ENCODE results near the gene FBXL15.
"Not testable (repeated sequence)": the region's sequence is repeated elsewhere in the genome, so short reads cannot be mapped to it uniquely, and the experiment has no call there.

The FBXL15 gene

GRCh38 chr10:102451105-102451969 is 30.7 kb downstream of the FBXL15 start, which contains the start of gene C10orf95:
Gene C10orf95 (minus strand): TSS chr10:102451543. CDS start chr10:102451093, 450 bp downstream.
- FAIRE-seq: no peak
- DNase-seq (ENCODE audit: extremely low spot score, insufficient read length, low read depth): no peak

GRCh38 chr10:102452672-102453340 is 32.2 kb downstream of the FBXL15 start:
- FAIRE-seq (no peak), DNase-seq (ENCODE audit: extremely low spot score, insufficient read length, low read depth) (no peak)

DNA sequence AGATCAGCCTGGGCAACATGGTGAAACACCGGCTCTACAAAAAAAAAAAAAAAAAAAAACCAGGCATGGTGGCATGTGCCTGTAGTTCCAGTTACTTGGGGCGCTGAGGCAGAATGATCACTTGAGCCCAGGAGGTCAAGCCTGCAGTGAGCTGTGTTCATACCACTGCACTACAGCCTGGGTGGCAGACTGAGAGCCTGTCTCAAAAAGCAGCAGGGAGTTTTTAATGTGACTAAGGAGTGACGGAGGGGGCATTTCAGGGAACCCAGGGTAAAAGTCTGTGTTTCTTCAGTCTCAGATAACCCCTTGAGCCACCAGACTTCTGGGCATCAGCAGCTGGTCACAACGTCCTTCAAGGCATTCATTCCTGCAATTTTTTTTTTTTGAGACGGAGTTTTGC is 32.9 kb downstream of the FBXL15 start:
- DNase-seq (ENCODE audit: extremely low spot score, insufficient read length, low read depth): no peak
- no peak for FAIRE-seq

GRCh38 chr10:102454662-102455487 is 34.2 kb downstream of the FBXL15 start:
- FAIRE-seq; DNase-seq (ENCODE audit: extremely low spot score, insufficient read length, low read depth): not testable (repeated sequence)

GRCh38 chr10:102455893-102456471 is 35.3 kb downstream of the FBXL15 start:
- no peak for FAIRE-seq
- no peak for DNase-seq (ENCODE audit: extremely low spot score, insufficient read length, low read depth)

DNA sequence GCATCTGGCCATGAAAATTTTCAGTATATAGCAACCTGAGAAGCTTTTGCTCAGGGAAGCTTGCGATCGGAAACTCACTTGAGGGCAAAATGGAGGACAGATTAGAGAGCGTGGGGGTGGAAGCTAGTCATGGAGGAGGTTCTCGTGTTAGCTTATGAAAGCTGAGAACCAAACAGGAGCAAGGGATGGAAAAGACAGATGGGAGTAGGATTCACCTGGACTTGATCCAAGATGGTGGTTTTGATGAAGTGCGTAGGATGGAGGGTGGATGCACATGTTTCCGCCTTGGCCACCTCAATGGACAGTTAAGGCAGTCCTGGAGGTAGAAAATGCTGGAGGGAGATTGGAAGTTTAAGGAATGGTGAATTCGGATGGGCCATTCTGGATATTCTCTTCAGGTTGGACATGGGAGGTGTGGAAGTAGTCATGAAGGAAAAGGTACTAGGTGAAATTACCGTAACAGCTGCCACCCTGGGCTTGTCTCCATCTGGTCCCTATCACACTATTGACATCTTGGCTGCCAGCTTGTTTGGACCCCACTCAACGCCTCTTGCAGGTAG is 37.0 kb downstream of the FBXL15 start:
- DNase-seq (ENCODE audit: extremely low spot score, insufficient read length, low read depth): no peak
- FAIRE-seq: no peak

DNA sequence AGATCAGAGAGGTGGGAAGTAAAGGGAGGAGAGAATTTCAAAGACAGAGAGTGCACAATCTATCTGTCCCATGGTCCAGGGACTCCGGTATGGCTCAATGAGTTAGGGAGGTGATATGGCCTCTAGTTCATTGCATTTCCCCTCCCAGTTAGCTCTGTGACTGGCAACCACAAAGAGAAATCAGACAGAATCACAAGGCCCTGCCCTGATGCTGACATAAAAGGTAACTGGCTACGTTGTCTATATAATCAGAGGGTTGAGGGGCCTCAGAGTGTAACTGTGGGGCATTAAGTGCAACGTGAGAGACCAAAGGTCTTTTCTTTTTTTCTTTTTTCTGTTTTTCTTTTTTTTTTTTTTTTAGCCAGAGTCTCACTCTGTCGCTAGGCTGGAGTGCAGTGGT is 38.0 kb downstream of the FBXL15 start:
- FAIRE-seq (no peak), DNase-seq (ENCODE audit: extremely low spot score, insufficient read length, low read depth) (no peak)

GRCh38 chr10:102460836-102461186 is 40.2 kb downstream of the FBXL15 start:
- DNase-seq (ENCODE audit: extremely low spot score, insufficient read length, low read depth) (no peak), FAIRE-seq (no peak)

DNA sequence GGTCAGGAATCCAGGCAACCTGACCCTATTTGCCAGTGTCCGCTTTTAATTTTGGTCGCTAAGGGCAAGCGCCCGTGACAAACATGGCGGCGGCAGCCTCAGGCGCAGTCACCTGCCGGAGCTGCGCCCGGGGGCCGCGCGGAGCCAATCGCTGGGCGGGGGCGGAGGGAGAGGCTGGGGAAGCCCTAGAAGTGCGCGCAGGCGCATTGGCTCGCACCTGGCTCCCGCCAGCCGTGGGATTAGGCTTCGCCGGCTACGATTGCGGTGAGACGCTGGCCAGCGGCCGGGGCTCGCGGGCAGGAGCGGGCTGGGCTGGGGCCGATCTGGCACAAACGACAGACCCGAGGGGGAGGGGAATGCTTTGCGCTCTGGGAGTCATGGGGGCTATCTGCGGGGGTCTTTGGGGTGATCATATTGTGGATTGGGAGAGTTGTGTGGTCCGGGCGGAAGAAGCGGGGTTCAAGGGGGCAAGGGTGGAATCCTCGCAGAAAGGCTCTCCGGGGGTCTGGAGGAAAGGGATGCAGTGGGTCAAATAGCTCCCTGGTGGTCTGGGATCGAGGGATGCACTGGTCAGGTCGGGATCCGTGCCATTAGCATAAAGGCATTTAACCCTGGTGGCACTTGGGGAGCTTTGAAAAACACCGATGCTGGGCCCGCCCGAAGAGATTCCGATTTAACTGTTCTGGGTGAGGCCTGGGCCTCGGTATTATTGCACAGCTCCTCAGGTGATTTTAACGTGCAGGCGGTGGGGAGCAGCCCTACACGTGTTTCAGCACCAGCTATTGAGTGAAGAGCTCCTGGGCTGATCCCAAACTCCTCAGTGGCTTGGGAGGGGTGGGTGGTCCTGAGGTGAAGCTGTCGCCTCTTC is 40.8 kb downstream of the FBXL15 start:
- peak; percentile 81 for FAIRE-seq

GRCh38 chr10:102462512-102463054 is 41.9 kb downstream of the FBXL15 start:
- no peak for DNase-seq (ENCODE audit: extremely low spot score, insufficient read length, low read depth)
- FAIRE-seq: no peak

More for the DNA sequence above, 40.8 kb downstream of the FBXL15 start:
- peak; percentile 99 for DNase-seq (ENCODE audit: extremely low spot score, insufficient read length, low read depth)

DNA sequence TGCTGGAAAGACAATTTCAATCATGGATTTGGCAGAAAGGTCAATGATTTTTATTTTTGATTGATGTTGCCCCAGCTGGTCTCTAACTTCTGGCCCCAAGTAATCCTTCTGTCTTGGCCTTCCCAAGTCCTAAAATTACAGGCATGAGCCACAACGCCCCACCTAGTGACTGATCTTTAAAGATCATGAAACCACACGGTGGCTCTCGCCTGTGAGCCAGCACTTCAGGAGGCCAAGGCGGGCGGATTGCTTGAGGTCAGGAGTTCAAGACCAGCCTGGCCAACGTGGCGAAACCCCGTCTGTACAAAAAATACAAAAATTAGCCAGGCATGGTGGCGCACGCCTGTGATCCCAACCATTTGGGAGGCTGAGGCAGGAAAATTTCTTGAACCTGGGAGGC is 43.3 kb downstream of the FBXL15 start:
- FAIRE-seq: no peak
- no peak for DNase-seq (ENCODE audit: extremely low spot score, insufficient read length, low read depth)

- DNase-seq (ENCODE audit: extremely low spot score, insufficient read length, low read depth) (no peak), FAIRE-seq (no peak)
These were observed 44.8 kb downstream of the FBXL15 start for GRCh38 chr10:102465466-102465865.

DNA sequence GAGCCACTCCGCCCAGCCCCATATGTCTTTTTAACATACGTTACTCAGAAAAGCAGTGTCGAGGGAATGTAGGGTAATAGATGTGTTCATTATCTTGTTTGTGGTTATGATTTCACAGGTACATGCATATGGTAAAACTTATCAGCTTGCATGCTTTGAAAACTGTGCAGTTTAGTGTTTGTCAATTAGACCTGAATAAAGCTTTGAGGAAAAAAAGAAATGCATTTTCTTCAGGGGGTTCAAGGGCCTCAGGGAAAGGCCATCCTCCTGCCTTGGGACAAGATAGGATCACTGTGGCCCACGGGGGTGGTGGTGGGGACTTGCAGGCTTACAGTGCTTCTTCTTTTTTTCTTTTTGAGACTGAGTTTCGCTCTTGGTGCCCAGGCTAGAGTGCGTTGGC is 46.7 kb downstream of the FBXL15 start:
- DNase-seq (ENCODE audit: extremely low spot score, insufficient read length, low read depth) (no peak), FAIRE-seq (no peak)

DNA sequence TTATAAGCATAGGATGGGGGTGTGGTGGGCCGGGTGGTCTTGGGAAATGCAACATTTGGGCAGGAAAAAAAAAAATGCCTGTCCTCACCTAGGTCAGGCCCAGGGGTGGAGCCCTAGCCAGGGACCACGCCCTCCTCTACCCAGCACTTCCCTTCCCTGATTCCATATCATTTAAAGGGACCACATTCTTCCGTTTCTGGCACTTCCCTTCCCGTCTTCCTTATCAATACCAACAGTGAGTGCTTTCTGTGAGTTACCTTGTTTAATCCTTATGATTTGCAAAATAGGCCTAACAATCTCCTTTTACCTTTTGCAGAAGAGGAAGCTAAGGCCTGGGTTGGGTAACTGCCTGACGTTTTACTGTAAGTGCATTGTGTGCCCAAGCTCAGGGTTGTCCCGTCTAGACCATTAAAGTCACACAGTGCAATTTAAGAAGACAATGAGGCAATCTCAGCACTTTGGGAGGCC is 47.4 kb downstream of the FBXL15 start:
- no peak for DNase-seq (ENCODE audit: extremely low spot score, insufficient read length, low read depth)
- no peak for FAIRE-seq

DNA sequence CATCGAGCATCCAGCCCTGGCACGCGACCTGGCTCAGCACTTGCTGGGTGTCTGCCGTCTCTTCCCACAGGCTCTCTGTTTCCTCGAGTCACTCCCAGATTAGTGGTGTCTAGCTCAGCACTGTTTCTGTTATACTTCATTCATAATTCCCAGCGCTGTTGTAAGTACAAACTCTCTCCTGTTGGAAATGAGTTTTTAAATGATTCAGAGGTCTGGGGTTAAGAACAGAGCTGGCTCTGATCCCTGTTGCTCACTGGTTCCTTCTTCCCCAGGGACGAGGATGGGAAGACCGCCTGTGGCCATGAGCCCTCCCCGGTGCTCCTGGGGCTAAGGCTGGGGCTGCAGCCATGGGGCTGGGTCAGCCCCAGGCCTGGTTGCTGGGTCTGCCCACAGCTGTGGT is 48.0 kb downstream of the FBXL15 start:
- DNase-seq (ENCODE audit: extremely low spot score, insufficient read length, low read depth) (no peak), FAIRE-seq (no peak)

GRCh38 chr10:102470579-102471546 is 50.2 kb downstream of the FBXL15 start:
- DNase-seq (ENCODE audit: extremely low spot score, insufficient read length, low read depth) (no peak), FAIRE-seq (no peak)

All from GM18507 (cell line).